Measurements from ENCODE around the gene DUSP16.

DUSP16 gene

GRCh38 chr12:12436831-12437345, 125.8 kb downstream of the DUSP16 start:
- no peak for DNase-seq

- no peak for DNase-seq
Observed at GRCh38 chr12:12433203-12433731, 129.4 kb downstream of the DUSP16 start.

- no peak for DNase-seq
Observed at GRCh38 chr12:12432364-12432763, 130.3 kb downstream of the DUSP16 start.

- no peak for DNase-seq
Observed at GRCh38 chr12:12428961-12429657, 133.6 kb downstream of the DUSP16 start.

GRCh38 chr12:12428047-12428446, 134.6 kb downstream of the DUSP16 start:
- DNase-seq = no peak

- no peak for DNase-seq
Observed at GRCh38 chr12:12427568-12427967, 135.1 kb downstream of the DUSP16 start.

GRCh38 chr12:12425616-12426015, 137.0 kb downstream of the DUSP16 start:
- DNase-seq = no peak

GRCh38 chr12:12425001-12425400, 137.7 kb downstream of the DUSP16 start:
- no peak for DNase-seq

All from CD4-positive, alpha-beta T cell treated with Interleukin-6 for 4 hours (primary cell).